Fibroblast of lung (primary cell): ENCODE data around the gene TBC1D5. TPM values are rescaled to one million over a fixed set of nuclear protein-coding genes. Genes with fewer than 3 reads are reported as not detected.

ENCODE experiments used
- DNase-seq, 2 donors: peaks; one replicate each; pipeline versions ENCODE4 v3.0.0 to v3.0.0-alpha.2; 2010; ENCODE audit warnings: low read depth in 2 of 2
- H2AFZ ChIP-seq: 2 replicates; pipeline ENCODE4 v1.5.1; 2012; ENCODE audit warnings: low read length, control low read depth, inconsistent platforms
- H3K27ac ChIP-seq: 2 replicates; pipeline ENCODE4 v1.5.1; 2011; ENCODE audit warnings: low read length, control low read depth; ENCODE audit not compliant: insufficient read depth
- H3K27me3 ChIP-seq: 2 replicates; pipeline ENCODE4 v1.5.1; 2011; ENCODE audit warnings: mild to moderate bottlenecking, low read length; ENCODE audit not compliant: control insufficient read depth, insufficient read depth
- H3K36me3 ChIP-seq: 2 replicates; pipeline ENCODE4 v1.5.1; 2011; ENCODE audit warnings: low read length; ENCODE audit not compliant: control insufficient read depth, insufficient read depth
- H3K4me1 ChIP-seq: 2 replicates; pipeline ENCODE4 v1.5.1; 2011; ENCODE audit warnings: low read length; ENCODE audit not compliant: control insufficient read depth, insufficient read depth; ENCODE audit errors: extremely low read depth
- H3K4me2 ChIP-seq: 2 replicates; pipeline ENCODE4 v1.5.1; 2011; ENCODE audit warnings: low read length, control low read depth; ENCODE audit not compliant: insufficient read depth; ENCODE audit errors: extremely low read depth
- H3K4me3 ChIP-seq, 4 experiments: fragments of 200-600 bp in 1 of 4; sonication (generic) in 1 of 4; replicated peaks in 1 of 4; 2 replicates each; pipeline ENCODE4 v1.5.1; 2011 to 2016; ENCODE audit warnings: low read length in 4 of 4, low read depth in 3 of 4, mild to moderate bottlenecking in 3 of 4, control low read depth in 2 of 4, inconsistent platforms in 1 of 4, mixed read lengths in 1 of 4; ENCODE audit not compliant: insufficient read depth in 1 of 4; ENCODE audit errors: control extremely low read depth in 1 of 4
- H3K79me2 ChIP-seq: 2 replicates; pipeline ENCODE4 v1.5.1; 2012; ENCODE audit warnings: mild to moderate bottlenecking, low read length, inconsistent platforms; ENCODE audit not compliant: control insufficient read depth, insufficient read depth
- H3K9ac ChIP-seq: 2 replicates; pipeline ENCODE4 v1.5.1; 2011; ENCODE audit warnings: mild to moderate bottlenecking, low read length, control low read depth; ENCODE audit not compliant: insufficient read depth
- H3K9me3 ChIP-seq: 2 replicates; pipeline ENCODE4 v1.5.1; 2012; ENCODE audit warnings: low read depth, low read length; ENCODE audit not compliant: control insufficient read depth, insufficient read depth
- H4K20me1 ChIP-seq: 2 replicates; pipeline ENCODE4 v1.5.1; 2011; ENCODE audit warnings: low read length; ENCODE audit not compliant: control insufficient read depth, insufficient read depth; ENCODE audit errors: extremely low read depth
- EZH2 ChIP-seq: IDR thresholded peaks from 2 replicates; pipeline ENCODE4 v1.5.1; 2012; ENCODE audit warnings: low read length, control low read depth, mild to moderate bottlenecking; ENCODE audit errors: missing control alignments
- polyA plus RNA-seq, 2 donors: library from polyadenylated mRNA; depleted of rRNA in 1 of 2; stranded (reverse) in 1 of 2; unstranded in 1 of 2; fragments of >200 nt; gene quantifications; 2 replicates each; pipeline ENCODE4 v1.2.1, GENCODE V29; 2011 to 2012; ENCODE audit warnings: missing spikeins in 1 of 2
- total RNA-seq: library from RNA; depleted of rRNA; stranded (reverse); fragments of >200 nt; gene quantifications from 2 replicates; pipeline ENCODE4 v1.2.1, GENCODE V29; 2014
- TF ChIP-seq, protein P1 (sequence below), 2 donors: IDR thresholded peaks in 1 of 2; conservative IDR thresholded peaks in 1 of 2; 1 replicate in 1 of 2; 2 replicates in 1 of 2; pipeline ENCODE4 v1.5.1; 2011 to 2012; ENCODE audit warnings: low read length in 2 of 2, control low read depth in 1 of 2, inconsistent platforms in 1 of 2, low read depth in 1 of 2, mild to moderate bottlenecking in 1 of 2

Gene TBC1D5
- total and polyA plus RNA-seq, 2 donors (not counting 1 experiment from before 2014, with no cell fraction given): 43.6 to 129 TPM

DNA sequence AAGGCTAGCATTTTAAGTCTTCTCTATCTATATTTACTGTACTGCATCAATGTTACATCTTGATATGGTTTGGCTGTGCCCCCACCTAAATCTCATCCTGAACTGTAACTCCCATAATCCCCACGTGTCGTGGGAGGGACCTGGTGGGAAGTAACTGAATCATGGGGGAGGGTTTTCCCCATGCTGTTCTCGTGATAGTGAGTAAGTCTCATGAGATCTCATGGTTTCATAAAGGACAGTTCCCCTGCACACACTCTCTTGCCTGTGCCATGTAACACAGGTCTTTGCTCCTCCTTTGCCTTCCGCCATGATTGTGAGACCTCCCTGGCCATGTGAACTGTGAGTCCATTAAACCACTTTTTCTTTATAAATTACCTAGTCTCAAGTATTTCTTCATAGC, 161.5 kb downstream of the TBC1D5 start:
- Histone ChIP-seq H3K36me3 (no peaks in the 10 kb centered on the region), H3K9ac (no peak overlapping the region), H3K27me3 (no peaks in the 10 kb centered on the region), H3K4me3 (no peak overlapping the region), H4K20me1 (no peaks in the 10 kb centered on the region), H3K4me1 (no peaks in the 10 kb centered on the region), H3K79me2 (no peaks in the 10 kb centered on the region), H3K4me2 (no peak overlapping the region), H3K27ac (no peak overlapping the region), H3K9me3 (no peaks in the 10 kb centered on the region), H2AFZ (no peak overlapping the region)
- no peak for TF ChIP-seq EZH2
- TF ChIP-seq, protein P1, sequence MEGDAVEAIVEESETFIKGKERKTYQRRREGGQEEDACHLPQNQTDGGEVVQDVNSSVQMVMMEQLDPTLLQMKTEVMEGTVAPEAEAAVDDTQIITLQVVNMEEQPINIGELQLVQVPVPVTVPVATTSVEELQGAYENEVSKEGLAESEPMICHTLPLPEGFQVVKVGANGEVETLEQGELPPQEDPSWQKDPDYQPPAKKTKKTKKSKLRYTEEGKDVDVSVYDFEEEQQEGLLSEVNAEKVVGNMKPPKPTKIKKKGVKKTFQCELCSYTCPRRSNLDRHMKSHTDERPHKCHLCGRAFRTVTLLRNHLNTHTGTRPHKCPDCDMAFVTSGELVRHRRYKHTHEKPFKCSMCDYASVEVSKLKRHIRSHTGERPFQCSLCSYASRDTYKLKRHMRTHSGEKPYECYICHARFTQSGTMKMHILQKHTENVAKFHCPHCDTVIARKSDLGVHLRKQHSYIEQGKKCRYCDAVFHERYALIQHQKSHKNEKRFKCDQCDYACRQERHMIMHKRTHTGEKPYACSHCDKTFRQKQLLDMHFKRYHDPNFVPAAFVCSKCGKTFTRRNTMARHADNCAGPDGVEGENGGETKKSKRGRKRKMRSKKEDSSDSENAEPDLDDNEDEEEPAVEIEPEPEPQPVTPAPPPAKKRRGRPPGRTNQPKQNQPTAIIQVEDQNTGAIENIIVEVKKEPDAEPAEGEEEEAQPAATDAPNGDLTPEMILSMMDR (conservative IDR thresholded peaks at IDR 0.05 in 1 of 2, IDR thresholded peaks at IDR 0.05 in 1 of 2; ENCODE audit: low read depth in 1 of 2, low read length in 2 of 2): no peak
- DNase-seq: no peak

DNA sequence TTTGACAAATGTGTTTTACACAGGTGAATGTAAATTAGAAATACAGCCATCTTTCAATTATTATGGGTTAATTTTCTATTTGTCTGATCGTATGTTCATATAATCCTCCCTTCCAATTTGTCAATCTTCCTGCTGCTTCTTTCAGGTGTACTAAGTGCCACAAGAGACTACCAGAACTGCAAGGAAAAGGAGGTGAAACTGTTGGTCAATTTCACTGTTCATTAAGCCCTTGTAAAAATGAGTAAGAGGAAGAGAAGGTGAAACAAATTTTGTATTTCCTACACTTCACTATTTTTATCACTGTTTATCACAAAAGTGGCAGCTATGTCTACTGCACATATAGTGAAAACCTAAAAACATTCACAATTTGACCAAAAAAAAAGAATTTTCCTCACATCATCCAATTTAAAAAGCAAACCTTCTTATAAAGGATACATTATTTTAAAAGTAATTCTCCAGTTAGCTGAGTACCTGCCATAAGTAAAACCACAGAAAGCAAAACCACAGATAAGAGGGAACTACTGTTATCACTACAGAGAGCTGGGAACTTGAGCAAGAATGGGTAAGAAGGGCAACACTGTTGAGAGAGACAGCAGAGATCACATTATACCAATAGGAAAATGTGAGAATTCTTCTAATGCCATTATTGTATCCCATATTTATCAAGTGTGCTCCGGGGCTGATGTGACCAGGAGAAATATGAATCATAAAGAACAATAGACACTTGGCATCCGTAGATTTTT, 163.0 kb downstream of the TBC1D5 start:
- no peaks in the 10 kb centered on the region for H3K4me1 ChIP-seq
- no peaks in the 10 kb centered on the region for H3K36me3 ChIP-seq
- H3K27ac ChIP-seq: no peak overlapping the region
- no peaks in the 10 kb centered on the region for H3K9me3 ChIP-seq
- TF ChIP-seq, protein P1 (conservative IDR thresholded peaks at IDR 0.05 in 1 of 2, IDR thresholded peaks at IDR 0.05 in 1 of 2; ENCODE audit: low read depth in 1 of 2, low read length in 2 of 2): no peak
- TF ChIP-seq EZH2: no peak
- peak in 1 of 2 donors; percentile 76 for DNase-seq
- H3K27me3 ChIP-seq: no peaks in the 10 kb centered on the region
- no peaks in the 10 kb centered on the region for H4K20me1 ChIP-seq
- H3K79me2 ChIP-seq: no peaks in the 10 kb centered on the region
- no peak overlapping the region for H3K4me2 ChIP-seq
- H3K9ac ChIP-seq: no peak overlapping the region
- H3K4me3 ChIP-seq: no peak overlapping the region
- no peak overlapping the region for H2AFZ ChIP-seq

DNA sequence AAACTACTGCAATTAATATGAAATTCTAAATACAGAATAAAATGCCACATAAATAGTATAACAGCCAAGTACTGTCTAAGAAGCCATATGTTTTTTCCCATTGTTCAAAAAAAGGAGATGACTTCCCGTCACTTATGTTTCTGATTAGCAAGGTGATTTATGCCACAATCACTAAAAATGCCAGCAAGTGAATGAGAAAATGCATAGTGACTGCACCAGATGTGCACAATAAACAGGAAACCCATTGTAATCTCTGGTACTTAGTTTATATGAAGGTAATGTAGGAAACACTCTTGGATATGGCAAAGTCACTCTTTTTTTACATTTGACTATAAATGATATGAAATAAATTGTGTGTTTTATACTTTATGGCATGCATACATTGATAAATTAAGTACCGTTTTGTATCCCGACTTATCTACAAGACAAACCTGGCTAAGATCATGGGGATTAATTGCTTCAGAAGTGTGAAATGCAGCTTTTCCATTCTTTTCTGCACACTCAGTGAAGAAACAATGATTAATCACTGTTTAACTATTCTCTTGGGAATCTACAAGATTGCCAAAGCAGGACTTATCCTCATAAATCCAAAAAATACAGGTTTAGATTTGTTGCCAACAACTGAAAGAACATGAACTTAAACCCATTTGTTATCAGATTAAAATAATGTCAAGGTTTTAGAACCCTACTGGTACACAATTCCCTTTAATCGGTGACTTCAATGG, 164.5 kb downstream of the TBC1D5 start:
- no peaks in the 10 kb centered on the region for H3K79me2 ChIP-seq
- H3K36me3 ChIP-seq: no peaks in the 10 kb centered on the region
- no peaks in the 10 kb centered on the region for H3K4me1 ChIP-seq
- no peaks in the 10 kb centered on the region for H4K20me1 ChIP-seq
- H3K9me3 ChIP-seq: no peaks in the 10 kb centered on the region
- no peak overlapping the region for H2AFZ ChIP-seq
- H3K27ac ChIP-seq: no peak overlapping the region
- H3K4me2 ChIP-seq: no peak overlapping the region
- H3K9ac ChIP-seq: no peak overlapping the region
- peak; percentile 15 to 79 for DNase-seq
- TF ChIP-seq, protein P1 (conservative IDR thresholded peaks at IDR 0.05 in 1 of 2, IDR thresholded peaks at IDR 0.05 in 1 of 2; ENCODE audit: low read depth in 1 of 2, low read length in 2 of 2): no peak
- TF ChIP-seq EZH2: no peak
- no peaks in the 10 kb centered on the region for H3K27me3 ChIP-seq
- no peak overlapping the region for H3K4me3 ChIP-seq
